Activated T-cell treated with anti-CD3 and anti-CD28 coated beads for 24 hours (primary cell): Measurements from ENCODE around the gene PPCDC.

Experiments used
- DNase-seq: peaks from one replicate; pipeline ENCODE4 v3.0.0-alpha.2; 2020; ENCODE audit warnings: low read depth

PPCDC gene

DNA sequence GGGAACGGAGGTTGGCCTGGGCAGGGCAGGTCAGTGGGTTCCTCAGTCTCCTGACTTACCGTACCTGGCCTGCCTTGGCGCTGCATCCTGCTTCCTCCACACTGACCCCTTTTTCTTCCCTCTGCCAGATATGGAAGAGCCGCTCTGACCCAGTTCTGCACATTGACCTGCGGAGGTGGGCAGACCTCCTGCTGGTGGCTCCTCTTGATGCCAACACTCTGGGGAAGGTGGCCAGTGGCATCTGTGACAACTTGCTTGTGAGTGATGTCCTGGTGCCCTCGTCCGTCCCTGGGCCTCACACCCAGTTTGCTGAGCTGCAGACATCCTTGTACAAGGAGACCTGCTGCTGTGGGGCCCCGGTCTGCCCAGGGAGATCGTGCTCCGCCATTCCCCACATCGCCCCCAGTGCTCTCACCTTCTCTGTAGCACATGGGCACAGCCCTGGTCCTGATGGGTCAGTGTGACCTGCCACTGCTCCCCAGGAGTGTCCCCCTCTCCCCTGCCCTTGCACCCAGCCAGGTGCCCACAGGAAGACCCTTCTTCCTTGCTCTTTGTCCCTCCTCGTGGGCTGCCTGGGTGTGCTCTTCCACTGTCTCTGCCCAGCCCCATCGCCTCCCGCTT, 21.0 kb downstream of the PPCDC start:
- DNase-seq = no peak

DNA sequence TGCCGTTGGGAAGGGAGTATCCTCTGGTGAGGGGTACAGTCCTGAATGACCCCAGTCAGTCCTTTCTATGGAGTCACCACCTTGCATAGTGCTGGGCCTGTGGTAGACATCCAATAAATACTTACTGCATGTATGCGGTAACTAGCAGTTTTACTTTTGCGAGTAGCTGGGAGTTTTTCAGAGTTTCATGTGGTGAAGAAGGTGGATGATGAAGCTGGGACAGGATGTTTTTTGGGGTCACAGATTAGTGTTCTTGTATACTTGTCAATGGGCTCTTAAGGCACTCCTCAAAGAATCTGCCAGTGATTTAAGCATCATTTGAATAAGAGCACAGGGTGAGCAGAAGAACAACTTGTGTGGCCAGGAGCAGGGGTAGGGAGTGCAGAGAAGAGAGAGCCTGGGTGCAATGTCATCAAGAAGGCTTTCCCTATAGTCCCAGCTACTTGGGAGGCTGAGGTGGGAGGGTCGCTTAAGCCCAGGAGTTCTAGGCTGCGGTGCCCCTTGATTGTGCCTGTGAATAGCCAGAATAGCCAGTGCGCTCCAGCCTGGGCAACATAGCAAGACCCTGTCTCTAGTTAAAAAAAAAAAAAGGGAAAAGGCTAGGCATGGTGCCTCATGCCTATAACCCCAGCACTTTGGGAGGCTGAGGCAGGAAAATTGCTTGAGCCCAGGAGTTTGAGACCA, 22.1 kb downstream of the PPCDC start:
- no peak for DNase-seq

DNA sequence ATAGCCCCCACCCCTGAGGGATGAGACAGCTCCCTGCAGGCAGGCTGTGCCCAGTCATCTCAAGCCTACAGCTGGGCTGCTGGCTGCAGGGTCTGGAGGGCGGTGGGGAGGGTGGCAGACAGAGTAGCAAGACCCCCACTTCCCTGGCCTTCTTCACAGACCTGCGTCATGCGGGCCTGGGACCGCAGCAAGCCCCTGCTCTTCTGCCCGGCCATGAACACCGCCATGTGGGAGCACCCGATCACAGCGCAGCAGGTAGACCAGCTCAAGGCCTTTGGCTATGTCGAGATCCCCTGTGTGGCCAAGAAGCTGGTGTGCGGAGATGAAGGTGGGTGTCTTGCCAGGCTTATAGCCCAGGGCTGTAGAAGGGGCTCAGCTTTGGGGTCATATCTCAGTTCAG, 25.0 kb downstream of the PPCDC start:
- DNase-seq = no peak

DNA sequence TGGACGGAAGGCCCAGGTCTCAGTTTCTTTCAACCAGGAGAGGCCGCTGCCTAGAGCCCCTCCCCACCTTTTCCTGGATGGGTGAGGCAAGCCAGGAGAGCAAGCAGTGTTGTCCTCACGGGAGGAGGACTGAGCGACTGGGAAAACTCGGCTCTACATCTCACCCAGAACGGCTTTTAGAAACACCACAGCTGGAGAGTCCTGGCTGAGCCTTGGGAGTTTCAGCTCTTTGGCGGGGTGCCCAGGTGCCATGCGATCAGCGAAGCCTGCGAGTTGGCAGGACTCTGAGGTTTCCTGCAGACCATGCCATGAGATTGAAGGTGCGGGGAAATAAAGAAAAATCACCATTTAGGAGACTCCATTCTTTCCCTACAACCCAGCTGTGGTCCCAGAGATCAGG, 26.0 kb downstream of the PPCDC start:
- DNase-seq = no peak

DNA sequence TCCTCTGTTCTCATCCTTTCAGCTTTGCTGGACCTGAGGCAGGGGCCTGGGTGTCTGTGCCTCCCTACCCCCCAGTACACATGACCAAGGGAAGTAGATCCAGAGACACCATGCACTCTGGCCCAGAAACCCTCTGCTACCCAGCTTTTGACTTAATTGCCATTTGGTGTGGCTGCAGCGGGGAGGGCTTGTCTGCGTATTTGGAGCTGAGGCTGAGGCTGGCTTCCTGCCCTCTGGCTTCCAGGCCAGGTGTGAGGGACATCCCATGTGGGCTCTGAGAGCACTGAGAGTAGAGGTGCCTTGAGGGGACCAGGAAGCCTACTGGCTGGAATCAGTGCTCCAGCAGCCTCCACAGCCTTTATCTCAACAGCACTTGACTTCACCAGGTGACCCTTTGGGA, 26.9 kb downstream of the PPCDC start:
- no peak for DNase-seq

DNA sequence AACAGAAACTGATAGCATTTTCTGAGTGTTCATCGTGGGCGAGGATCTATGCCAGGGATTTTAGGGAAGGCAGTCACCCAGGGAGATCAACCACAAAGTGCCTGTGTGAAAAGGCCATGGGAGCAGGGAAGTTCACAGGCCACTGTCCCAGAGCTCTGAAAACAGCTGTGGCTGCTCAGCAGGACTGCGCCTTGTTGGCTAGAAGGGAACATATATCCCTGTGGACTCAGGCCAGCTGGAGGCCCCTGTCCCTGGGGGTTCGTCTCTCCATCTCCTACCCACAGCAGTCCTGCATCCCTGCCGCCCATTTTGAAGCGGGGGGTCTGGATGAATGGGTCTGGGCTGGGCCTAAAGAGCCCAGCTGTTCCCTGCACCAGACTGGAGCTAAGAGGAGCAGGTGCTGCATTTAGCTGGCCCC, 27.8 kb downstream of the PPCDC start:
- no peak for DNase-seq

DNA sequence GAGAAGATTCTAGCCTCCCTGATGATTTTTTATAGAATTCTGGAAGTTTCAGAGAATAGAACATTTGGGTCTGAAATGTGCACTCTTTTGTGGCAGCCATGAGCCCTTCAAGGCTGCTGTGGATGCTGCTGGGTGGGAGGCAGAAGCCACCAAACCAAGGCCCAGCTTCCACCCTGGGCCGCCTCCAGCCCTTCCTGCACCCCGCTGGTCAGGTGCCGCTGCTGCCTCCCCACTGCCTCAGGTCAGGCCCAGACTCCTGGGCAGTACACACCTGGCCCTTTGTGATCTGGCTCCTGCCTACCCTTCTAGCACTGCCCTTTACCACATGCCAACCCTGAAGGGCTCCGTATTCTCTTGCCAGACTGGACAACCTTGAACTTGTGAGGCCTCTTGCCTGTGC, 28.3 kb downstream of the PPCDC start:
- no peak for DNase-seq

DNA sequence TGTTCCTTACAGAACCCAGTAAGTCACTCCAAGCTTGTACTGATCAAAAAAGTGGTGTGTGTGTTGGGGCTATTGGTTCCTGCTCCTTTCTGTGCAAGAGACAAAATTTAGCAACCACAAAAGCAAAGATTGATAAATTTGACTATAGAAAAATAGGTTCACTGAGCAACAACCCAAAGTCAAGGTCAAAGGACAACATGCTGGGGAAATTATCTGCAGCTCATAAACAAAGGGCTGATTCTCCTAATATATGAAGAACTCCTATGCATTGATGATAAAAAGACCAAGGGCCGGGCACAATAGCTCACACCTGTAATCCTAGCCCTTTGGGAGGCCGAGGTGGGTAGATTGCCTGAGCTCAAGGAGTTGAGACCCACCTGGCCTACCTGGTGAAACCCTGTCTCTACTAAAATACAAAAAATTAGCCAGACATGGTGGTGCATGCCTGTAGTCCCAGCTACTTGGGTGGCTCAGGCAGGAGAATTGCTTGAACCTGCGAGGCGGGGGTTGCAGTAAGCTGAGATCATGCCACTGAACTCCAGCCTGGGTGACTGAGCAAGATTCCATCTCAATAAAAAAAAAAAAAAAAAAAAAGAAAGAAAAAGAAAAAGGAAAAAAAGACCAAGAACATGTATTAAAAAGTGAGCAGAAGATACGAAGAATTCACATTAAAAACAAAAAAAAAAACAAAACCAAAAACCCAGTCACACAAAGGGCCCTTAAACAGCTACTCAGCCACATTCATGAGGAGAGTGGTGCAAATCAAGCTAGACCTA, 29.8 kb downstream of the PPCDC start:
- DNase-seq = no peak

DNA sequence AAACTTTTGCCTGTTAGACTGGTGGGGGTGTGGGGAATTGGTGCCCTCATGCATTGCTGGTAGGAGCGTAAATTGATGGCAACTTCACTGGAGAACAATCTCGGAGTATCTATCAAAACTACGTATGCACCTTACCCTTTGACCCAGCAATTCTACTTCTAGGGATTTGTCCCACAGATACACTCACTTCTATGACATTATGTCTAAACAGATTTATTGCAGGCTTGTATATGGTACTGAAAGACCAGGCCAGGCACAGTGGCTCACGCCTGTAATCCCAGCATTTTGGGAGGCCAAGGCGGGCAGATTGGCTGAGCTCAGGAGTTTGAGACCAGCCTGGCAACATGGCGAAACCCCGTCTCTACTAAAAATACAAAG, 30.3 kb downstream of the PPCDC start:
- DNase-seq = no peak

DNA sequence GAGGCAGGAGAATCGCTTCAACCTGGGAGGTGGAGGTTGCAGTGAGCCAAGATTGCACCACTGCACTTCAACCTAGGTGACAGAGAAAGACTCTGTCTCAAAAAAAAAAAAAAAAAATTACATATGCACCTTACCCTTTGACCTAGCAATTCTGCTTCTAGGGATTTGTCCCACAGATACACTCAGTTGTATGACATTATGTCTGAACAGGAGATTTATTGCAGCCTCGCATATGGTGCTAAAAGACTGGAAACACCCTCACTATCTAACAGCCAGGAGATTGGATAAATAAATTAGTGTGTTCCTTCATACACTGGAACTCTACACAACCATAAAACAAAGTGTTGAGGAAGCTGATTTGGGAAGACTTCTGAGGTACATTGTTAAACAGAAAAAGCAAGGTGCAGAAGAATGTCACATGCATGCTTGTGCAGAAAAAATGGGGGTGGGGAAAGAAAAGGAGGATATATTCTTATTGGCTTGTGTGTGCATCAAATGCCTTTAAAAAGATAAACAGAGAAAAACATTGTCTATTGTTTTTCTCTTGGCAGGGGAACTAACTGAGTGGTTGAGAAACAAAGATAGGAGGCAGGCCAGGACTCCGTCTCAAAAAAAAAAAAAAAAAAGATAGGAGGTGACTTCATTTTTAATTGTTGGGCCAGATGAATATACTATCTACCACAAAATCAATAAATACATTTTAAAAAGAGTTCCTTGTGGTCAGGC, 30.9 kb downstream of the PPCDC start:
- no peak for DNase-seq

DNA sequence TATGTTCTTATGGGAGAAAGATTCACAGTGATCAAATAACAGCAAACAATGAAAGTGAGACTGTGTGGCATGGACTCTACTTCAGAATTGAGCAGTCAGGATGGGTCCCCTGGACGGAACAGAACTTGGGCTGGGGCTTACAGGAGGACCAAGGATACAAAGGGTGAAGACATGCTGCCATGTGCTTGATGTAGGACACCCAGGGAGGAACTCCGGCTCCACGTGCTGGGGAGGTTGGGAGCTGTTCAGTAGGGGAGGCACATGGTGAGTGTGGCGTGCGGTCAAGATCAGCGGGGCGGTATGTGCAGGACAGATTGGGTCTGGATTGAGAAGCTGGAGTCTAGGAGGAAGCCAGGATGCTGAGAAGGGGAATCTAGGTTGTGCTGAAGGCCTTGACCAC, 32.6 kb downstream of the PPCDC start:
- DNase-seq = no peak

DNA sequence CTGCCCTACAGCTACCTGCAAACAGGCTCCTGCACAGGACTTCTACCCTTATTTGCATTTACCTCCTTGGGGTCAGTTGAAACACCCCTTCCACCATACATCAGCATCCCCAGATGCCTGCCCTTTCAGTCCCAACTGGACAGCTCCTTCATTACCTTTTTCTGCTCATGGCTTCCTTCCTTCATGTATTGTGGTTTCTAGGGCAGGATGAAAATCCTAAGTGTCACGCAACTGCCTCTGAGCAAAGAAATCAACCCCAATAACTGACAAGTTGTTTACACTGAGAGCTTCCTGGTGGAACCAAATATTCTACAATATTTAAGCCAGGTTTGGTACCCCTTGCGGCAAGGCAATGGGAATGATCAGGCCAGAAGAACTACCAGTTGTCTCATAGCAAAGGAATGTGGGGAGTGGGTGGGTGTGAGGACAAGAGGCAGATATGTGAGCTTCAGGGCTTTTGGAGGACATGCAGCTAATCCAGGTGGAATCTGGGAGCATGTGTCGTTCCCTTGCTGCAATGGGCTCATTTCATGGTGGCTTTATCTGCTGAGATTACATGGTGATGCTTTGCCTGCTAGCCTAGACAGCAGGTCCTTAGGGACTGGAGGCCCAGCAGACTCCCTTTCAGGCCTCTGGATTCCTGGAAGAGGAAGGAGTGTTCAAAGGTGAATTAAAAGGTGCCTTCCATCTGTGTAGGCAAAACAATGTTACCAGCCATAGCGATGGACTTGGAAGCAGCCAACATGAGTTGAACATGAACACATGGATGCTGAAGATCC, 34.9 kb downstream of the PPCDC start:
- no peak for DNase-seq

DNA sequence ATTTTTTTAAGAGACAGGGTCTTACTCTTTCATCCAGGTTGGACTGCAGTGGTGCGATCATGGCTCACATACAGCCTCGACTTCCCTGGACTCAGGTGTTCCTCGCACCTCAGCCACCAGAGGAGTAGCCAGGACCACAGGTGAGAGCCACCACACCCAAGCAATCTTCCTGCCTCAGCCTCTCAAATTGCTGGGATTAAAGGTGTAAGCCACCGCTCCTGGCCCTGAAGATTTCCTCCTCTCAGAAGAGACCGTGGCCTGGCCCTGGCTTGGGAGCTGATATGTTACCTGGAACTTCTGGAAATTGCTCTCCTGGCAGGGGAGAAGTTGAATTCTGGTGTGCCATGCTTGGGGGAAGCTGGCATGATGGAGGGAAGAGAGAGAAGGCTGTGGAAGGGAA, 36.2 kb downstream of the PPCDC start:
- no peak for DNase-seq

DNA sequence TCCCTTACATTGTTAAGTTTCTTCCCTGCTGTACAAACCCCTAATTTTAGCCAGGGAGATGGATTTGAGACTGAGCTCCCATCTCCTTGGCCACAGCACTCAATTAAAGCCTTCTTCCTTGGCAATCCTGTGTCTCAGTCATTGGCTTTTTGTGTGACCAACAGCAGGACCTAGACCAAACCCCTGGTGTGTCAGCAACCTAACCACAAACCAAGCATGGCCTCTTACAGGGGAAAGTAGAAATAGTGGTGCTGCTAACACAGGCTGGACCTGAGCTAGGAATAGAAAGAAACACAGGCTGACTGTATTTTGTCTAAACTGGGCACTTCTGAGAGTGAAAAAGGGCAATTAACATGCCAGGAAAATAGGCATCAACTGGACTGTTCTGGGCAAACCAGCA, 37.9 kb downstream of the PPCDC start:
- no peak for DNase-seq

DNA sequence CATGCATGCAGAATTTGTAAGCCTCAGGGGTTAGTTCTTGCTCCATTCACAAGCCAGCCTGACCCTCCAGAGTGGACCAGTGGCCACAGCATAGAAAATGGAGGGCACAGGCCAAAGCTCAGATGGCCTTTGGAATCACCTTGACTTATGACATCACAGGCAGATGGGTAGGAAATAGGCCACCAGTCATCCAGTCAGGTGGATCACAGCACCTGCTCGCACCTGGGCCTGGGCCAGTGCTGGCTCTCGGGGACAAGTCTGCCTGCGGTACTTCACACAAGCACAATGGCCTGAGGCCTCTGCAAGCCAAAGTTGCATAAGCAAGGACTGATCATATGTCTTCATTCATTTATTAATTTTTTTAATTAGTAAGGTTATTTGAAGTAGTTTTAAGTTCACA, 39.3 kb downstream of the PPCDC start:
- DNase-seq = no peak

DNA sequence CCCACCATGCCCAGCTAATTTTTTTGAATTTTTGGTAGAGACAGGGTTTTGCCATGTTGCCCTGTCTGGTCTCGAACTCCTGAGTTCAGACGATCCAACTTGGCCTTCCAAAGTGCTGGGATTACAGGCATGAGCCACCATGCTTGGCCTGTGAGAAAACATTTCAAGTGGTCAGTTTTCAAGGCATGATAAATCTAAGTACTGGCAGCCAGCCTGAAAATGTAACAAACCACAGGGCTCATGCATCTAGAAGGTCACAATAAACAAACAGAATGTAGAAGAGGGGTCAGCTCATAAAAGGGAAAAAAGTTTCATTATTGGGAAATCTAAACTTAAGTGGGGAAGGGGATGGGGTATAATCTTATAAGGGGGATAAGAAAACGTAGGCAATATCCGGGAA, 39.9 kb downstream of the PPCDC start:
- DNase-seq = no peak

DNA sequence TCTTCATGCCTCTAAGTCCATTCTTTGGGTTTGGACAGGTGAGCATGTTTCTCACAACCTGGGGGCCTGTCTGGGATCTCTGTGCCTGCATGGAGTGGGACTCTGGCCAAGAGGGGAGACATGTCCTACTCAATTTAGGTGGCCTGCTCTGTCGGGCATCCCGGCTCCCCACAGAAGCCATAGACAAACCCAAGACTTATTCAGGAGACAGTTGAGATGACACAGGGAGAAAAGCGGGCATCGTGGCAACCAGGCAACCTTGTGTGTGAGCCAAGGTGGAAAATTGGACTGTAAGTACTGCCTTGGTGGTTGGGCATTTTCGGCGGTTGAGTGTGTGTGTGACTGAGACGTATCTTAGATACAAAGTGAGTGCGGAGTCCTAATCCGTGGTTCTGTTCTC, 40.5 kb downstream of the PPCDC start:
- no peak for DNase-seq

DNA sequence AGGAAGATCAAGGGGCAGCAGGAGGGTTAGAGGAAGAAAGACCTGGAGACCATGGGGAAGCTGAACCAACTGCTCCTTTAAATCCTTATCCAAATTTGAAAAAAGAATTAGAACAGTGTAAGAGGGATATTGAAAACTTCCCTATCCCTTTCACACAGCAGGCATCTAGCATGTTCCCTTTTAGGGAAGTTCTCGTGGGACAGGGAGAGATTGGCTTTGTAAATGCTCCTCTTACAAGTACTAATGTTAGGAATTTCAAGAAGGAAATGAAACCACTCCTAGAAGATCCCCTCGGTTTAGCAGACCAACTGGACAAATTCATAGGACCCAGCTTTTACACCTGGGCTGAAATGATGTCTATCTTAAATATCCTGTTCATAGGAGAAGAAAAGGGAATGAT, 41.5 kb downstream of the PPCDC start:
- no peak for DNase-seq

DNA sequence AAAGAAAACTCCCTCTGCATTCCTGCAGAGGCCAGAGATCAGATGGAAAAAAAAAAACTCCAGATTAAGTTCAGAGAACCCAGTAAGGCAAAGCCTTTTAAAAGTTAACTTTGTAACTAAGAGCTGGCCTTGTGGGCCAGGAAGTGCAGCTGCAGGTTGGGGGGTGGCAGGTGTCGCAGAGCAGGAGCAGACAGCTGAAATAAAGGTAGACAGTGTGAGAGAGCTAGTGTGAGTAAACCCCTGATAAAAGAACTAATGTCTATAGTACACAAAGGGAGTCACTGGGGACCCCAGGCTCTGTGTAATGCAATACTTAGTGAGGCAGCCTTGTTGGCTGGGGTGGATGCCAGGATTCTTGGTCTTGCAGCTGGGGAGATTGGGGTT, 42.1 kb downstream of the PPCDC start:
- no peak for DNase-seq

DNA sequence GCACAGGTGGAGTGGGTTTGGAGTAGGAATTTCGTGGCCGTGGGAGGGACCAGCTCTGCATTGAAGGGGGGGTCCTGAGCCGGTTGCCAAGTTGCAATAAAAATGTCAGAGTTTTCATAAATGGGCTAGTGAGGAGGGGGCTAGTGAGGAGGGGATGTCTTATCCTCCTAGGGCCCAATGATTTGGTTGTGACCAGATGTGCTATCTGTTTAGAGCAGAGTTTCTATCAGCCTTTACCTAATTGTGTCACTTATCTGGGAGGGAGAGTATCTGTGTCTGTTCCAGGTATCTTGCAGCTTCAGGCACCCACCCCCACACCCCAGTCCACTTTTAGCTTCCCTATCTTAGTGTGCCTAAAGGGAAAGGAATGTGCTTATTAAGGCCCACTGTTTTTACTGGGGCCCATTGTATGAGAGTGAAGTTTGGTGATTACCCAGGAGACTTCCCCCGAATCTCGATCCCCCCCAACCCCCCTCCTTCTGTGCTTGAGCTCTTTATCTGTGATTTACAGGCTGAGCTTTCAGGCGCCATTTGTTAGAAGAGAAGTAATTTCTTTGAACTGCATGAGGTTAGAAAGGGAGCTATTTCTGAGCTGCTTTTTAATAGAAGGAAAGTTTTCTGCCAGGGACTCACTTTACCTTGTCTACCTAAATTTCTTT, 42.6 kb downstream of the PPCDC start:
- DNase-seq = no peak

DNA sequence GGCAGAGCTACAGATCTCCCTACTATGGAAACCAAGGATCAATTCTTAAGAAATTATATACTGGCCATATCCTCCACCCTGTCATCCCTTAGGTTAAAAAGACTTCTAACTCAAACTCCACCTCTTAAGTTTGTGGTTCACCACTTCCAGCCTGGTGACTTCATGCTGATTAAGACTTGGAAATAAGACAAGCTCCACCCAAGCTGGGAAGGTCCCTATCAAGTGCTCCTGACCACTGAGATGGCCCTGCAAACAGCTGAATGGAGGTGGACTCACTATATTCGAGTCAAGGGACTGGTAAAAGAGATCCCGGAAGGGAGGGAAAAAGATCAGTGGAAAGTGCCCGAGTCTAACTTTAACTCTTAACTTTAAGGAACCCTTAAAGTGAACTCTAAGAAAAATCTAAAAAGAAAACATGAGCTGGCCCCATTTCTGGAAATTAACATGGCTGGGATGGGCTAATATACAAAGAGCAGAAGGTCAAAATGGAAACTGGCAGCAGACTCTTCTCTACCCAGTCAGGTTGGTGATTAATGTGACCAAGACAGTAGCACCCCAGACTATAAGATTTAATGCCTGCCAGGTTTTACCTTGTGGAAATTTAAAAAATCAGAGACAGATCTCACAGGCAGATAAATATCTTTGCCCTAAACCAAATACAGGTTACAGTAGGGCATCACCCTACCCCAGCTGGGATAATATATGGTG, 43.9 kb downstream of the PPCDC start:
- DNase-seq = peak; percentile 32
